Measurements from ENCODE around the gene USP19.

The USP19 gene

GRCh38 chr3:49098910-49099630 lies 21.6 kb downstream of the USP19 start:
- DNase-seq, result no peak

- no peak for DNase-seq
Measured at GRCh38 chr3:49098429-49098828, 22.2 kb downstream of the USP19 start.

GRCh38 chr3:49093853-49094767 lies 26.5 kb downstream of the USP19 start, which contains the start of gene QRICH1:
Gene QRICH1 (minus strand): TSS chr3:49094071. CDS start chr3:49077017, 17,054 bp downstream.
- DNase-seq, result peak; percentile 96

- DNase-seq, result peak; percentile 18
Measured at GRCh38 chr3:49092938-49093852, 27.4 kb downstream of the USP19 start.

GRCh38 chr3:49081429-49081828 lies 39.2 kb downstream of the USP19 start:
- no peak for DNase-seq

- DNase-seq, result no peak
Measured at GRCh38 chr3:49079270-49079669, 41.4 kb downstream of the USP19 start.

GRCh38 chr3:49076646-49077045 lies 44.0 kb downstream of the USP19 start:
- no peak for DNase-seq

- DNase-seq, result no peak
Measured at GRCh38 chr3:49076116-49076515, 44.5 kb downstream of the USP19 start.

Data from DMS 273 treated with DMSO at 0.1 percent for 48 hours (cell line).